HG03139 (cell line): ENCODE data around the gene ZSCAN31.

Experiments used
- ATAC-seq: cut with Tn5 transposase; IDR thresholded peaks from one replicate; pipeline ENCODE4 v1.9.1; 2021; ENCODE audit not compliant: unreplicated experiment

ZSCAN31 gene

GRCh38 chr6:28353981-28354676, 18.2 kb upstream of the ZSCAN31 start:
- no peak for ATAC-seq

GRCh38 chr6:28353356-28353755, 17.4 kb upstream of the ZSCAN31 start:
- no peak for ATAC-seq

- no peak for ATAC-seq
Measured at GRCh38 chr6:28351493-28351925, 15.6 kb upstream of the ZSCAN31 start.

DNA sequence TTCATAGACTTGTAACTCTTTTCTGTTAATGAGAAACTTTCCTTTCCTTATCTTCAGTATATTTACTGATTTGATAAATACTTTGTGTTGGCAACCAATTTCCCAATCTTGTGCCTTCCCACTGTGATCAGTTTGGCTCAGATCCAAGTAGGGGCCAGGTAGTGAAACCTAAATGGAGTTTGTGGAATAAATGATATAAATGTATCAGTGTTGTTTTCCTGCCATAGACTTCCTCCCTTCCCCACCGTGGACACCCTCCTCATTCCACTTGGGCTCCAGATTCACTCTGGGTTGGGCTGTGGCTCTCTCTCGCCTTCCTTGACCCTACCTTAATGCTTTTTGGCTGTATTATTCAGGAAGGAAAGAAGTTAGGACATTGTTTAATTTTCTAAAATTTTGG, 15.1 kb upstream of the ZSCAN31 start:
- no peak for ATAC-seq

GRCh38 chr6:28349892-28350737, 14.2 kb upstream of the ZSCAN31 start, which contains the start of gene ZKSCAN3:
TSS of gene ZKSCAN3 (plus strand) at chr6:28349947. CDS start at chr6:28359587, 9,640 bp downstream.
- peak; percentile 94 for ATAC-seq

GRCh38 chr6:28349344-28349891, 13.5 kb upstream of the ZSCAN31 start:
- no peak for ATAC-seq

DNA sequence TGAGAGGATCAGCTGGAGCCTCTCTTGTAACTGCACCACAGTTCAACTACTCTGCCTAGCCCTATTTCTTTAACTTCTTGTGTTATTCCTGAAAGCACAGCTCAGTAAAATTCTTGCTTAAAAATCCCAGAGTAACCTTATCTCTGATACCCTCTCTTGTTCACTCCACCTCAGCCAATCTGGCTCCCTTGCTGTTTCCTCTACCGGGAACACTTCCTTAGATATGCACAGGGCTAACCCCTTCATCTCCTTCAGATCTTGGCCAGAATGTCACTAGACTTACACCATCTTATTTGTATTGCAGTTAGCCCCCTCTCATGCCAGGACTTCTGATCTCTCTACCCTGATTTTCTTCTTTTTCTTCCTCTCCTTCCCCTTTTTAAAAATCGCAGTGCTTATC, 11.2 kb upstream of the ZSCAN31 start:
- ATAC-seq = no peak

- ATAC-seq = no peak
Measured at GRCh38 chr6:28345201-28345600, 9.3 kb upstream of the ZSCAN31 start.

- no peak for ATAC-seq
Measured at GRCh38 chr6:28343898-28344677, 8.1 kb upstream of the ZSCAN31 start.

DNA sequence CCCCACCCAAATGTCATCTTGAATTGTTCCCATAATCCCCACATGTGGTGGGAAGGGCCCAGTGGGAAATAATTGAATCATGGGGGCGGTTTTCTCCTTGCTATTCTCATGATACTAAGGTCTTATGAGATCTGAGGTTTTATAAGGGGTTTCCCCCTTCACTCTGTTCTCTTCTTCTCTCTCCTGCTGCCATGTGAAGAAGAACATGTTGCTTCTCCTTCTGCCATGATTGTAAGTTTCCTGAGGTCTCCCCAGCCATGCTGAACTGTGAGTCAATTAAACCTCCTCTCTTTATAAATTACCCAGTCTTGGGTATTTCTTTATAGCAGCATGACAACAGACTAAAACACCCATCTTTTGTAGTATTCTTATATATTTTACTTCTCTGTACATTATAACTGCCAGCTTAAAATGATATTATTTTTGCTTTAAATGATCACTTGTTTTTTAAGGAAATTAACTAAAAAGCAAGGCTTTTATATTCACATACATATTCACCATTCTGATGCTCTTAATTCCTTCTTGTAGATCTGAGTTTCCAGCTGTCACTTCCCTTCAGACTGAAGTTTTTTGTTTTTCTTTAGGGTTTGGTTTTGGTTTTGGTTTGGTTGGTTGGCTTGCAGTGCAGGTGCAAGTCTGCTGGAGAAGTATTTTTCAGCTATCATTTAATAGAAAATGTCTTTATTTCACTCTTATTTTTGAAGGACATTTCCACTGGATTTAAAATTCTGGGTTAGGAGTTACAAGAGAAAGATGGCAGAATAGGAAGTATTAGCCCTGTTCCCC, 4.6 kb upstream of the ZSCAN31 start:
- no peak for ATAC-seq

GRCh38 chr6:28337121-28337520, 1.2 kb upstream of the ZSCAN31 start:
- no peak for ATAC-seq

DNA sequence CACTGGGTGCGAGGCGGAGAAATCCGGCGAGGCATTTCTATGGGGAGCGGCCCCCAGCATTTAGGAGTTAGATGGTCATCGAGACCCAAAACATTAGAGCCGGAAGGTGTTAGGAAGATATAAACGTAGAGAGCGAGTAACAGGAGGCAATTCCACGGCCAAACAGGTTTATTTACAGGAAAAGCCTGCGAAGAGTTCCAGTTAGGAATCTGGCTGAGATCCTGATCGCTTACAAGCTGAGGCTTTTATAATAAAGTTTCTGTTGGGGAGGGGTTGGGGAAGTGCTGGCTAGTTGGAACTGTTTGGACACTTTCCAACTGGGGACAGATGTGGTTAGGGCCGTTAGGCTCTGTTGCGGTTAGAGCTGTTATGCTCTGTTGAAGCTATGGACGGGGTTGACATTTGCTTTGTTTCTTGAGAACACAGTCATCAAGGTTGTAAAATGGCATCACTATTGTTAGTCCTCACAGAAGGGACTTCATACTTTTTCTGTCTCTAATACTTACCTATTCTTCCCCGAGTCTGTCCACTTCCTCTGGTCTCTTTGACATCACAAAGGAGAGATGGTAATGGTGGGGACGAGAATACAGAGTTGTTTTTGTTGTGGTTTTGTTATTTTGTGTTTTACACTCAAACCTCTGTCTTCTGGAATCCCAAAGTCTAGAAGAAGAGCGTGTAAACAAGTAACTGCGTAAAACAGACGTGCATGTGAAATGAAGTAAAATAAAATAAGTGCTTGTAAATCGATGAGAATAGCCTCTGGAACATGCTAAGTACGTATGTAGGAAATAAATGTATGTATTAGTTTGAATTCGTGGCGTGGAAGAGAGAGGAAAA, 554 bp upstream of the ZSCAN31 start:
- ATAC-seq = no peak

- no peak for ATAC-seq
Measured at GRCh38 chr6:28335040-28335563, 846 bp downstream of the ZSCAN31 start.

DNA sequence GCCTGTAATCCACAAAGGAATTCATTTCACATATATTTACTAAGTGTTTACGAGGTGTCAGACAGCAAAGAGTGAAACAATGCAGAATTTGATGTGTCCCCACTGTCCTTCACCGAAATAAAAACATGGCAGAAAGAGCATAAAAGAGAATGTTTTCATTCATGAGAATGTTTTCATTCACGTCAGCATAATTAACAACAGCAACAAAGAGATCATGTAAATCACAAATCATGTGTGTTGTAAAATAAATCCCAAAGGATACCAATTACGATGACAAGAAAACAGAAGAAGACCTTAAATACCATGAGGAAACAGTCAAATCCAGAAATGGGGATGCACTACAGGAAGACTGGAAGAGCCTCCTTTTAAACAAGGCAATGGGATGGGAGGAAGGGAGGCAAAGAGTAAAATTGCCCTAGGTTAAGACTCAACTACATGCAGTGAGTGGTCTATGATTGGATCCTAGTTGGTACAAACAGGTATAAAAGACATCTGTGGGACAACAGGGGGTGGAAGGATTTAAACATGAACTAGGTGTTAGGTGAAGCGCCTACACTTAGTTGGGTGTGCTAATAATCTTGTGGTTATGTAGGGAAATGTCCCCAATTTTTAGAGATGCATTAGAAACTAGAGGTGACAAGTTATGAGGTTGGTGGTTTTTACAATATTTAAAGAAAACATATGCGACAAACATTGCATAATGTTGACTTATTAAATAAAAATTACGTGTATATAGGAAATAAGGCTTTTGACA, 1.5 kb downstream of the ZSCAN31 start:
- no peak for ATAC-seq

- no peak for ATAC-seq
Measured at GRCh38 chr6:28333599-28334018, 2.3 kb downstream of the ZSCAN31 start.

- ATAC-seq = no peak
Measured at GRCh38 chr6:28333047-28333446, 2.9 kb downstream of the ZSCAN31 start.

DNA sequence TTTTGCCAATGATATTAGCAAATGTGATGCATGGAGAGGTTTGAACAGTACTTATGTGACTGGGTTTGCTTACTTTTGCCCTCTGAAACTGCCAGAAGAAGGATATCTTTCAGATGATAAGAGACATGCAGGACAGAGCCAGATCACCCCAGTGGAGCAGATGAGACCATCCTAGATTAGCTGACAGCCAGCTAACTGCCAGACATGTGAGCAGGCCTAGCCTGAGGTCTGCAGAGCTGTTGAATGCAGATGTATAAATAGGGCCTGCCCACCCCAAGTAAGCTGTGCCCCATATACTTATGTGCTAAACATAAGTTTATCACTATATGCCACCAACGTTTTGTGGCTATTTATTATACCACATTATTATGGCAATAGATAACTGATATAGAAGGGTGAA, 5.9 kb downstream of the ZSCAN31 start:
- no peak for ATAC-seq

- no peak for ATAC-seq
Measured at GRCh38 chr6:28326371-28326948, 9.5 kb downstream of the ZSCAN31 start.
